Activated B cell treated with CpG ODN at 0.5 μM for 24 hours (primary cell): ENCODE data around the gene BCL7C. TPM values are rescaled to one million over a fixed set of nuclear protein-coding genes. Genes with fewer than 3 reads are reported as not detected.

Experiments
- ATAC-seq: fragments of 200-7000 bp; cut with Tn5 transposase; one replicate; pipeline ENCODE4 v1.10.0; 2021; ENCODE audit warnings: low read depth, mild to moderate bottlenecking, moderate library complexity
- CTCF ChIA-PET: fragments of 350-600 bp; sonication (Branson Sonifier 250); formaldehyde crosslinking; loops from one replicate; lab custom pipeline; 2021; ENCODE audit warnings: antibody characterized with exemption; lab: Charles Lee
- POLR2A ChIA-PET: fragments of 350-600 bp; sonication (Branson Sonifier 250); formaldehyde crosslinking; loops from one replicate; lab custom pipeline; 2021; ENCODE audit warnings: antibody characterized with exemption; lab: Charles Lee
- DNase-seq: peaks from one replicate; pipeline ENCODE4 v3.0.0; 2022
- H3K27ac Mint-ChIP-seq: one replicate; pipeline ENCODE4 v1.8.0; 2020; ENCODE audit warnings: mixed read lengths
- H3K27me3 Mint-ChIP-seq: one replicate; pipeline ENCODE4 v1.8.0; 2021; ENCODE audit warnings: mixed read lengths
- H3K36me3 Mint-ChIP-seq: one replicate; pipeline ENCODE4 v1.8.0; 2021; ENCODE audit warnings: low read depth, mixed read lengths
- H3K4me1 Mint-ChIP-seq: one replicate; pipeline ENCODE4 v1.8.0; 2021; ENCODE audit warnings: mixed read lengths
- H3K4me3 Mint-ChIP-seq: one replicate; pipeline ENCODE4 v1.8.0; 2020; ENCODE audit warnings: mild to moderate bottlenecking, mixed read lengths
- H3K9me3 Mint-ChIP-seq: one replicate; pipeline ENCODE4 v1.8.0; 2020; ENCODE audit warnings: mixed read lengths
- CTCF ChIP-seq: fragments of 200-600 bp; IDR thresholded peaks from one replicate; pipeline ENCODE4 v1.8.0; 2022; ENCODE audit warnings: antibody characterized with exemption, mild to moderate bottlenecking
- intact Hi-C: fragments of 100-400 bp; cut with micrococcal nuclease; formaldehyde crosslinking; loops from one replicate; pipeline ENCODE4 v1.15.1; 2024
- total RNA-seq: library from RNA; stranded (reverse); gene quantifications from 2 replicates; pipeline ENCODE4 v1.2.3, GENCODE V29; 2022

The BCL7C gene
- total RNA-seq, 1 donor from 2014 or later = 32.2 TPM

GRCh38 chr16:30927789-30928378 is 34.0 kb upstream of the BCL7C start:
- TF ChIP-seq CTCF = no peak
- Mint-ChIP-seq H3K27ac (no peak overlapping the region), H3K4me1 (peaks cover 12% of the 10 kb centered on the region), H3K9me3 (no peaks in the 10 kb centered on the region), H3K27me3 (no peaks in the 10 kb centered on the region), H3K36me3 (peaks cover 32% of the 10 kb centered on the region), H3K4me3 (no peak overlapping the region)
- no peak for DNase-seq
- intact Hi-C loops = loop anchor here (10.0 kb wide), 1 partner anchor 373 kb away; the partner anchor contains the start of gene ZNF764
- POLR2A ChIA-PET = interaction anchor here (1.1 to 1.8 kb wide), 2 partner anchors 11 to 30 kb away, joined by 3 to 4 read pairs; partner anchors contain the start of gene SETD1A
- CTCF ChIA-PET = no interaction called here
- peak; percentile 9 for ATAC-seq

GRCh38 chr16:30926937-30927788 is 33.3 kb upstream of the BCL7C start:
- CTCF ChIA-PET = no interaction called here
- Mint-ChIP-seq H3K4me3 (no peak overlapping the region), H3K27me3 (no peaks in the 10 kb centered on the region), H3K9me3 (no peaks in the 10 kb centered on the region), H3K27ac (no peak overlapping the region), H3K4me1 (peaks cover 14% of the 10 kb centered on the region), H3K36me3 (peaks cover 31% of the 10 kb centered on the region)
- intact Hi-C loops = loop anchor here (10.0 kb wide), 1 partner anchor 372 kb away; the partner anchor contains the start of gene ZNF764
- TF ChIP-seq CTCF = no peak
- ATAC-seq = no peak
- POLR2A ChIA-PET = interaction anchor here (1.0 to 1.8 kb wide), 2 partner anchors 30 to 369 kb away, joined by 4 read pairs; partner anchors contain the start of genes SETD1A and ZNF764
- no peak for DNase-seq

GRCh38 chr16:30925995-30926811 is 32.3 kb upstream of the BCL7C start:
- TF ChIP-seq CTCF = no peak
- Mint-ChIP-seq H3K36me3 (peaks cover 25% of the 10 kb centered on the region), H3K4me1 (peaks cover 18% of the 10 kb centered on the region), H3K27me3 (no peaks in the 10 kb centered on the region), H3K9me3 (no peaks in the 10 kb centered on the region), H3K27ac (peak overlapping the region; percentile 20), H3K4me3 (peak overlapping the region; percentile 29)
- CTCF ChIA-PET = interaction anchor here (1.4 kb wide), 1 partner anchor 16 kb away, joined by 4 read pairs; no protein-coding TSS in a partner anchor
- no peak for ATAC-seq
- POLR2A ChIA-PET = interaction anchor here (0.5 to 1.0 kb wide), 4 partner anchors 110 to 418 kb away, joined by 3 to 15 read pairs (median 6); partner anchors contain the start of gene ZNF764
- no peak for DNase-seq
- intact Hi-C loops = loop anchor here (10.0 kb wide), 1 partner anchor 371 kb away; the partner anchor contains the start of gene ZNF764

- no peaks in the 10 kb centered on the region for H3K9me3 Mint-ChIP-seq
- no peak overlapping the region for H3K27ac Mint-ChIP-seq
Observed at GRCh38 chr16:30925632-30925987, 31.7 kb upstream of the BCL7C start.

More at GRCh38 chr16:30925632-30925987, 31.7 kb upstream of the BCL7C start:
- intact Hi-C loops = loop anchor here (10.0 kb wide), 1 partner anchor 371 kb away; the partner anchor contains the start of gene ZNF764
- no peak for TF ChIP-seq CTCF
- Mint-ChIP-seq H3K36me3 (peaks cover 19% of the 10 kb centered on the region), H3K4me1 (peaks cover 20% of the 10 kb centered on the region), H3K4me3 (no peak overlapping the region), H3K27me3 (no peaks in the 10 kb centered on the region)
- CTCF ChIA-PET = interaction anchor here (1.4 kb wide), 1 partner anchor 17 kb away, joined by 4 read pairs; no protein-coding TSS in a partner anchor
- ATAC-seq (no peak), DNase-seq (no peak)
- POLR2A ChIA-PET = interaction anchor here (0.6 kb wide), 2 partner anchors 110 to 417 kb away, joined by 8 to 15 read pairs; no protein-coding TSS in a partner anchor
